HG03045 (cell line): Measurements from ENCODE around the gene RDH14.
A peak's percentile ranks its signal among the peaks of the same experiment; 100 is the strongest.

Experiments
- ATAC-seq: cut with Tn5 transposase; IDR thresholded peaks from one replicate; pipeline ENCODE4 v1.9.1; 2021; ENCODE audit warnings: mild to moderate bottlenecking, moderate library complexity; ENCODE audit not compliant: unreplicated experiment

The RDH14 gene

GRCh38 chr2:18566145-18566769, 5.8 kb upstream of the RDH14 start:
- no peak for ATAC-seq

- ATAC-seq, result no peak
Observed at GRCh38 chr2:18560797-18561085, 288 bp upstream of the RDH14 start.

GRCh38 chr2:18559531-18560030, 872 bp downstream of the RDH14 start:
- peak; percentile 0 for ATAC-seq

- no peak for ATAC-seq
Observed at GRCh38 chr2:18558458-18558857, 2.0 kb downstream of the RDH14 start.

- no peak for ATAC-seq
Observed at GRCh38 chr2:18557121-18557520, 3.3 kb downstream of the RDH14 start.

- ATAC-seq, result no peak
Observed at GRCh38 chr2:18552351-18553077, 7.9 kb downstream of the RDH14 start.

- ATAC-seq, result no peak
Observed at GRCh38 chr2:18551623-18552022, 8.8 kb downstream of the RDH14 start.

GRCh38 chr2:18551169-18551568, 9.3 kb downstream of the RDH14 start:
- ATAC-seq, result no peak

GRCh38 chr2:18550433-18550832, 10.0 kb downstream of the RDH14 start:
- ATAC-seq, result no peak

- no peak for ATAC-seq
Observed at GRCh38 chr2:18549083-18549482, 11.4 kb downstream of the RDH14 start.

GRCh38 chr2:18548621-18549020, 11.8 kb downstream of the RDH14 start:
- no peak for ATAC-seq

- ATAC-seq, result peak; percentile 52
Observed at GRCh38 chr2:18546567-18546966, 13.9 kb downstream of the RDH14 start.

- no peak for ATAC-seq
Observed at GRCh38 chr2:18545384-18545783, 15.1 kb downstream of the RDH14 start.

- ATAC-seq, result no peak
Observed at GRCh38 chr2:18544171-18544570, 16.3 kb downstream of the RDH14 start.

GRCh38 chr2:18540872-18541271, 19.6 kb downstream of the RDH14 start:
- ATAC-seq, result no peak

- no peak for ATAC-seq
Observed at GRCh38 chr2:18536697-18537096, 23.8 kb downstream of the RDH14 start.

- ATAC-seq, result no peak
Observed at GRCh38 chr2:18536100-18536499, 24.4 kb downstream of the RDH14 start.

GRCh38 chr2:18531194-18531593, 29.3 kb downstream of the RDH14 start:
- ATAC-seq, result no peak

- ATAC-seq, result no peak
Observed at GRCh38 chr2:18527822-18528221, 32.6 kb downstream of the RDH14 start.

GRCh38 chr2:18527326-18527725, 33.1 kb downstream of the RDH14 start:
- ATAC-seq, result no peak

GRCh38 chr2:18526429-18526828, 34.0 kb downstream of the RDH14 start:
- no peak for ATAC-seq

GRCh38 chr2:18525852-18526251, 34.6 kb downstream of the RDH14 start:
- ATAC-seq, result no peak

- ATAC-seq, result no peak
Observed at GRCh38 chr2:18525236-18525635, 35.2 kb downstream of the RDH14 start.
